Prostate gland (tissue), 2 donors: Measurements from ENCODE around the gene RAN.

Experiments
- POLR2A ChIP-seq: fragments of 450-650 bp; IDR thresholded peaks from one replicate; pipeline ENCODE4 v1.6.1; 2016; ENCODE audit warnings: antibody characterized with exemption, mild to moderate bottlenecking
- POLR2AphosphoS5 ChIP-seq: sonication (generic); formaldehyde crosslinking; IDR thresholded peaks from one replicate; pipeline ENCODE4 v1.6.1; 2017; ENCODE audit warnings: antibody characterized with exemption
- TF ChIP-seq, protein P1 (sequence below), 4 experiments: fragments of 200-600 bp in 2 of 4; fragments of 450-650 bp in 2 of 4; sonication (generic) in 2 of 4; IDR thresholded peaks; 1 replicate in 3 of 4; 2 replicates in 1 of 4; pipeline ENCODE4 v1.5.1; 2016 to 2019; ENCODE audit warnings: antibody characterized with exemption in 4 of 4, mild to moderate bottlenecking in 2 of 4, moderate library complexity in 2 of 4

DNA sequence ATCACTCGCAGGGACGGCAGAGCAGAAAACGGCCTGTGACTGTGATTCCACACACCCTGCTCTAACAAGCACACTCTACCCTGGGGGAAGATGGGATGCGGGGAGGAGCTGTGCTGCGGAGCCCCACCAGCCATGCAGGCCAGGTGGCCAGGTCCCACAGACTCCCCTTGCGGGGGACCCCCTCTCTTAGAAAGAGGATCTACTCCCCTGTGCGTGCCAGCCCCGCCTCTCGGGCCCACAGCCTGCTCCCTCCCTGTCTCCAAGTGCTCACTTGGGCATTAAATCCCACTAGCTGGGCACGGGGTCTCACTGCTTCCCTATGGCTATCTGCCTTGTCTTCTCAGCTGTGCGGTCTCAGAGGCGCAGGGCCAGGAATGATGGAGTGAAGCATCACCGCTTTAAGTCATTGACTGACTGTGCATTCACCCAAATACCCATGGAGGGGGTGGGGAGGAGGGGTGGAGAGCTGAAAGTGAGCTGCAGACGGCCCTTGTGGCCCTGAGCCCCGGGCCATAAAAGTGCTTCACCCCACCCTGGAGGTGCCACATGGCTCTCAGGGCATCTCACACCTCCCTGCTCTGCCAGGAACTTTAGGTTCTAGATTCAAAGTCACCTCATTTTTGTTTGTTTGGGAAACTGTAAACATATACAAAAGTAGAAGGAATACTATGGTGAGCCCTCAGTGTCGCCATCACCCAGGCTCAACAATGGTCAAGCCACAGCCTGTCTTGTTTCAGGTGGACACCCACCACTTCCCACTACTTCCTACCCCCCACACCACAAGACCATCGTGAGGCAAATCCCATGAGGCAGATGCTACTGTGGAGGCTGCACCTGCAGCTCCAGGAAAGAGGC lies 42.2 kb upstream of the RAN start:
- TF ChIP-seq, protein P1, sequence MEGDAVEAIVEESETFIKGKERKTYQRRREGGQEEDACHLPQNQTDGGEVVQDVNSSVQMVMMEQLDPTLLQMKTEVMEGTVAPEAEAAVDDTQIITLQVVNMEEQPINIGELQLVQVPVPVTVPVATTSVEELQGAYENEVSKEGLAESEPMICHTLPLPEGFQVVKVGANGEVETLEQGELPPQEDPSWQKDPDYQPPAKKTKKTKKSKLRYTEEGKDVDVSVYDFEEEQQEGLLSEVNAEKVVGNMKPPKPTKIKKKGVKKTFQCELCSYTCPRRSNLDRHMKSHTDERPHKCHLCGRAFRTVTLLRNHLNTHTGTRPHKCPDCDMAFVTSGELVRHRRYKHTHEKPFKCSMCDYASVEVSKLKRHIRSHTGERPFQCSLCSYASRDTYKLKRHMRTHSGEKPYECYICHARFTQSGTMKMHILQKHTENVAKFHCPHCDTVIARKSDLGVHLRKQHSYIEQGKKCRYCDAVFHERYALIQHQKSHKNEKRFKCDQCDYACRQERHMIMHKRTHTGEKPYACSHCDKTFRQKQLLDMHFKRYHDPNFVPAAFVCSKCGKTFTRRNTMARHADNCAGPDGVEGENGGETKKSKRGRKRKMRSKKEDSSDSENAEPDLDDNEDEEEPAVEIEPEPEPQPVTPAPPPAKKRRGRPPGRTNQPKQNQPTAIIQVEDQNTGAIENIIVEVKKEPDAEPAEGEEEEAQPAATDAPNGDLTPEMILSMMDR (IDR thresholded peaks at IDR 0.05): no peak
- TF ChIP-seq POLR2A (no peak), POLR2AphosphoS5 (no peak)
